ENCODE measurements around the gene HELZ. TPM values are rescaled to one million over a fixed set of nuclear protein-coding genes. Genes with fewer than 3 reads are reported as not detected.

The HELZ gene
- total and polyA plus RNA-seq, 2 experiments from 2014 or later: 32.7 to 77.2 TPM

DNA sequence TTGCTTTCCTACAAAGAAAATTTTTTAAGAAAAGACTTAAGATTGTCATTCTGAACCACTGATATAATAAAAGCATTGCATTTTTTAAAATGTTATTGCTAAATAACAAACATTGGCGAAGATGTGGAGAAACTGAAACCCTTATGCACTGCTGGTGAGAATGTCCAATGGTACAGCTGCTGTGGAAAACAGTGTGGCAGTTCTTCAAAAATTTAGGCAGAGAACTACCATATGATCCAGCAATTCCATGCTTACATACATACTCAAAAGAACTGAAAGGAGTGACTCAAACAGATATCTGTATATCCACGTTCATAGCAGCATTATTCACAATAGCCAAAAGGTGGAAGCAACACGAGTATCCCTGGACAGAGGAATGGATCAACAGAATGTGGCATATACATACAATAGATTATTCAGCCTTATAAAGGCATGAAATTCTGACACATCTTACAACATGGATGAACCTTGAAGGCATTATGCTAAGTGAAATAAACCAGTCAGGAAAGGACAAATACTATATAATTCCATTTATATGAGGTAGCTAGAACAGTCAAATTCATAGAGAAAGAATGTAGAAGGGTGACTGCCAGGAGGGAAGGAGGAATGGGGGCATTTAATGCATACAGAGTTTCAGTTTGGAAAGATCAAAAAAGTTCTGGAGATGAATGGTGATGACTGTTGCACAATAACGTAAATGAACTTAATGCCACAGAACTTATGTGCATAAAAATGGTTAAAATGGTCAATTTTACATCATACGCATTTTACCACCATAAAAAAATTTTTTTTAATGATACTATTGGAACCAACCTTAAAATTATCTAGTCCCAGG, 108.6 kb downstream of the HELZ start:
- 95% methylated on average over 5 of the region's 5 CpGs for WGBS (ENCODE audit: low lambda C conversion rate, missing lambda C conversion rate)
- no peak for TF ChIP-seq EZH2 (IDR thresholded peaks at IDR 0.05; ENCODE audit: borderline replicate concordance)
- H3K4me2 ChIP-seq: no peak overlapping the region

DNA sequence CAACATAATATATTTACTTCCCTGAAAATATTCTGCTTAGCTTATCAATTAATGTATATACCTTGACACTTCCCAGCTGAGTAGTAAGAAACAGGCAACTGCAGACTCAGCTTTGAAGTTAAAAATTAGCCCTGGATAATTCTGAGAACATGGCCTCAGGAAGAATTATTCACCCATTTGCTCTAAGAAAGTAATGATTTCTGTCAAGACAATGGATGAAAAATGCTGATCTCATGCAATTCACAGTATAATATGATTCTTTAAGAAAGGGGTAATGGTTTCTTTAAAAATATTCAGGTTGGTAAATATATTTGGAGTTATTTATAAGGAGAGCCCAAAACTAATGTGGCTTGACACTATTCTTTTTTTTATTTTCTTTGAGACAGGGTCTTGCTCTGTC, 111.8 kb downstream of the HELZ start:
- no peak overlapping the region for H3K27ac ChIP-seq
- DNase-seq (ENCODE audit: low spot score): no peak
- H4K20me1 ChIP-seq (ENCODE audit: insufficient read depth, poor library complexity, severe bottlenecking): no peaks in the 10 kb centered on the region
- no peaks in the 10 kb centered on the region for H3K79me2 ChIP-seq
- TF ChIP-seq EZH2phosphoT487 (IDR thresholded peaks at IDR 0.05; ENCODE audit: low read depth, severe bottlenecking, unreplicated experiment): no peak
- TF ChIP-seq CTCF (IDR thresholded peaks at IDR 0.05; ENCODE audit: poor library complexity): no peak
- TF ChIP-seq EZH2 (IDR thresholded peaks at IDR 0.05; ENCODE audit: borderline replicate concordance): no peak
- no peaks in the 10 kb centered on the region for H3K9me2 ChIP-seq (replicated peaks; ENCODE audit: insufficient read depth)
- H2AFZ ChIP-seq: no peak overlapping the region
- H3K36me3 ChIP-seq (replicated peaks; ENCODE audit: insufficient read depth, low read depth): no peaks in the 10 kb centered on the region
- no peak overlapping the region for H3K4me2 ChIP-seq
- H3K27me3 ChIP-seq: no peaks in the 10 kb centered on the region
- no peak overlapping the region for H3K4me3 ChIP-seq
- no peaks in the 10 kb centered on the region for H3K4me1 ChIP-seq (ENCODE audit: insufficient read depth)
- H3K9me3 ChIP-seq (ENCODE audit: low read depth): no peaks in the 10 kb centered on the region

More for the DNA sequence above, 108.6 kb downstream of the HELZ start:
- H3K27ac ChIP-seq: no peak overlapping the region
- no peaks in the 10 kb centered on the region for H3K4me1 ChIP-seq (ENCODE audit: insufficient read depth)
- peaks cover 3% of the 10 kb centered on the region for H3K79me2 ChIP-seq
- no peaks in the 10 kb centered on the region for H3K36me3 ChIP-seq (replicated peaks; ENCODE audit: insufficient read depth, low read depth)
- no peak overlapping the region for H3K4me3 ChIP-seq
- no peak overlapping the region for H2AFZ ChIP-seq
- no peaks in the 10 kb centered on the region for H3K27me3 ChIP-seq
- no peaks in the 10 kb centered on the region for H3K9me2 ChIP-seq (replicated peaks; ENCODE audit: insufficient read depth)
- H4K20me1 ChIP-seq (ENCODE audit: insufficient read depth, poor library complexity, severe bottlenecking): no peaks in the 10 kb centered on the region
- H3K9me3 ChIP-seq (ENCODE audit: low read depth): no peaks in the 10 kb centered on the region
- no peak for DNase-seq (ENCODE audit: low spot score)

- Histone ChIP-seq H3K27me3 (no peaks in the 10 kb centered on the region), H4K20me1 (ENCODE audit: insufficient read depth, poor library complexity, severe bottlenecking) (no peaks in the 10 kb centered on the region), H3K9me3 (ENCODE audit: low read depth) (no peaks in the 10 kb centered on the region), H3K4me3 (no peak overlapping the region), H3K27ac (no peak overlapping the region), H3K4me1 (ENCODE audit: insufficient read depth) (no peaks in the 10 kb centered on the region), H3K9me2 (replicated peaks; ENCODE audit: insufficient read depth) (no peaks in the 10 kb centered on the region), H3K79me2 (no peaks in the 10 kb centered on the region), H3K4me2 (no peak overlapping the region), H2AFZ (no peak overlapping the region), H3K36me3 (replicated peaks; ENCODE audit: insufficient read depth, low read depth) (no peaks in the 10 kb centered on the region)
- DNase-seq (ENCODE audit: low spot score): no peak
- 69% methylated on average over 1 of the region's 1 CpG for WGBS (ENCODE audit: low lambda C conversion rate, missing lambda C conversion rate)
- TF ChIP-seq EZH2phosphoT487 (IDR thresholded peaks at IDR 0.05; ENCODE audit: low read depth, severe bottlenecking, unreplicated experiment): no peak
- TF ChIP-seq CTCF (IDR thresholded peaks at IDR 0.05; ENCODE audit: poor library complexity): no peak
- TF ChIP-seq EZH2 (IDR thresholded peaks at IDR 0.05; ENCODE audit: borderline replicate concordance): no peak
Measured at GRCh38 chr17:67132366-67132765, 112.6 kb downstream of the HELZ start.

- Histone ChIP-seq H3K4me3 (no peak overlapping the region), H3K9me3 (ENCODE audit: low read depth) (no peaks in the 10 kb centered on the region), H2AFZ (no peak overlapping the region), H4K20me1 (ENCODE audit: insufficient read depth, poor library complexity, severe bottlenecking) (no peaks in the 10 kb centered on the region), H3K36me3 (replicated peaks; ENCODE audit: insufficient read depth, low read depth) (no peaks in the 10 kb centered on the region), H3K9me2 (replicated peaks; ENCODE audit: insufficient read depth) (no peaks in the 10 kb centered on the region), H3K27me3 (no peaks in the 10 kb centered on the region), H3K27ac (no peak overlapping the region), H3K4me2 (no peak overlapping the region), H3K4me1 (ENCODE audit: insufficient read depth) (no peaks in the 10 kb centered on the region), H3K79me2 (no peaks in the 10 kb centered on the region)
- no peak for TF ChIP-seq CTCF (IDR thresholded peaks at IDR 0.05; ENCODE audit: poor library complexity)
- TF ChIP-seq EZH2phosphoT487 (IDR thresholded peaks at IDR 0.05; ENCODE audit: low read depth, severe bottlenecking, unreplicated experiment): no peak
- TF ChIP-seq EZH2 (IDR thresholded peaks at IDR 0.05; ENCODE audit: borderline replicate concordance): no peak
- WGBS (ENCODE audit: low lambda C conversion rate, missing lambda C conversion rate): 94% methylated on average over 4 of the region's 4 CpGs
- DNase-seq (ENCODE audit: low spot score): no peak
Measured at GRCh38 chr17:67130768-67131167, 114.2 kb downstream of the HELZ start.
